ENCODE measurements around the gene CASP2. TPM values are rescaled to one million over a fixed set of nuclear protein-coding genes. Genes with fewer than 3 reads are reported as not detected.
"Not testable (repeated sequence)": the region's sequence is repeated elsewhere in the genome, so short reads cannot be mapped to it uniquely, and the experiment has no call there.

Gene CASP2
- polyA plus RNA-seq, 1 of the 3 experiments (the other 2 are of a cell fraction), result 19.7 TPM

- H3K36me3 ChIP-seq (replicated peaks in 1 of 2; ENCODE audit: control insufficient read depth in 1 of 2, insufficient read depth in 2 of 2, low read length in 1 of 2), result peaks cover 30 to 31% of the 10 kb centered on the region in 2 experiments
- no peaks in the 10 kb centered on the region for H4K20me1 ChIP-seq (ENCODE audit: insufficient read depth)
- peak within 1 kb of the TSS; percentile 72 for H3K9ac ChIP-seq
- peak within 1 kb of the TSS; percentile 76 to 96 for H3K4me3 ChIP-seq (ENCODE audit: low read depth in 2 of 2, low read length in 1 of 2)
- H3K4me2 ChIP-seq, result peak within 1 kb of the TSS; percentile 91
- H3K79me2 ChIP-seq (ENCODE audit: insufficient read depth), result peaks cover 23% of the 10 kb centered on the region
- H3K27ac ChIP-seq (ENCODE audit: low read depth in 2 of 2, low read length in 1 of 2), result peak within 1 kb of the TSS; percentile 54 to 79; a peak in 3 of 4 replicates
- ChIA-PET POLR2A (interaction anchor here (0.5 to 1.6 kb wide), 11 partner anchors 8 to 256 kb away, joined by 3 to 13 read pairs (median 4); partner anchors contain the start of gene CASP2), CTCF (interaction anchor here (0.9 to 3.9 kb wide), 15 partner anchors 13 to 153 kb away, joined by 3 to 17 read pairs (median 5); partner anchors contain the start of gene CASP2)
- peak within 1 kb of the TSS; percentile 95 for H2AFZ ChIP-seq (ENCODE audit: low read depth)
- peak; percentile 94 for DNase-seq
- H3K9me2 ChIP-seq, result no peaks in the 10 kb centered on the region
- no peaks in the 10 kb centered on the region for H3K9me3 ChIP-seq
- H3K4me1 ChIP-seq (ENCODE audit: control insufficient read depth in 1 of 2, insufficient read depth in 2 of 2, low read depth in 1 of 2, low read length in 1 of 2), result peaks cover 7 to 12% of the 10 kb centered on the region in 2 experiments; a peak in 2 of 4 replicates
- TF ChIP-seq SIN3A (IDR thresholded peaks at IDR 0.05; ENCODE audit: borderline replicate concordance, low read depth, low read length) (peak; percentile 83; the same call in 1 of the 2 replicates), GABPA (IDR thresholded peaks at IDR 0.05; ENCODE audit: low read depth) (peak; percentile 71), TCF12 (IDR thresholded peaks at IDR 0.05) (no peak; the same call in 1 of the 2 replicates), POLR2AphosphoS5 (IDR thresholded peaks at IDR 0.05; ENCODE audit: low read depth, low read length) (peak; percentile 99), FOXJ3 (CRISPR knock-in tag; IDR thresholded peaks at IDR 0.05) (peak; percentile 64), MXI1 (IDR thresholded peaks at IDR 0.05; ENCODE audit: low read depth, low read length) (peak; percentile 92), REST (IDR thresholded peaks at IDR 0.05; ENCODE audit: low read depth, low read length) (0 out of 2 replicates have a peak, but pooled peaks have one; percentile 11), RAD21 (IDR thresholded peaks at IDR 0.05; ENCODE audit: low read length) (no peak), YY1 (IDR thresholded peaks at IDR 0.05; ENCODE audit: low read depth) (no peak; the same call in 1 of the 2 replicates), NRF1 (IDR thresholded peaks at IDR 0.05; ENCODE audit: low read depth, low read length) (peak; percentile 80), ELF1 (IDR thresholded peaks at IDR 0.05) (peak; percentile 91), CHD2 (IDR thresholded peaks at IDR 0.05; ENCODE audit: low read length, partially characterized antibody) (peak; percentile 38), TAF1 (IDR thresholded peaks at IDR 0.05; ENCODE audit: borderline replicate concordance, low read depth, low read length) (peak; percentile 90)
- TF ChIP-seq, protein P1, sequence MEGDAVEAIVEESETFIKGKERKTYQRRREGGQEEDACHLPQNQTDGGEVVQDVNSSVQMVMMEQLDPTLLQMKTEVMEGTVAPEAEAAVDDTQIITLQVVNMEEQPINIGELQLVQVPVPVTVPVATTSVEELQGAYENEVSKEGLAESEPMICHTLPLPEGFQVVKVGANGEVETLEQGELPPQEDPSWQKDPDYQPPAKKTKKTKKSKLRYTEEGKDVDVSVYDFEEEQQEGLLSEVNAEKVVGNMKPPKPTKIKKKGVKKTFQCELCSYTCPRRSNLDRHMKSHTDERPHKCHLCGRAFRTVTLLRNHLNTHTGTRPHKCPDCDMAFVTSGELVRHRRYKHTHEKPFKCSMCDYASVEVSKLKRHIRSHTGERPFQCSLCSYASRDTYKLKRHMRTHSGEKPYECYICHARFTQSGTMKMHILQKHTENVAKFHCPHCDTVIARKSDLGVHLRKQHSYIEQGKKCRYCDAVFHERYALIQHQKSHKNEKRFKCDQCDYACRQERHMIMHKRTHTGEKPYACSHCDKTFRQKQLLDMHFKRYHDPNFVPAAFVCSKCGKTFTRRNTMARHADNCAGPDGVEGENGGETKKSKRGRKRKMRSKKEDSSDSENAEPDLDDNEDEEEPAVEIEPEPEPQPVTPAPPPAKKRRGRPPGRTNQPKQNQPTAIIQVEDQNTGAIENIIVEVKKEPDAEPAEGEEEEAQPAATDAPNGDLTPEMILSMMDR (IDR thresholded peaks at IDR 0.05), result 0 out of 2 replicates have a peak, but pooled peaks have one; percentile 8
- TF ChIP-seq, protein P2, sequence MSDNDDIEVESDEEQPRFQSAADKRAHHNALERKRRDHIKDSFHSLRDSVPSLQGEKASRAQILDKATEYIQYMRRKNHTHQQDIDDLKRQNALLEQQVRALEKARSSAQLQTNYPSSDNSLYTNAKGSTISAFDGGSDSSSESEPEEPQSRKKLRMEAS (IDR thresholded peaks at IDR 0.05; ENCODE audit: low read depth), result peak; percentile 88
- TF ChIP-seq, protein P3, sequence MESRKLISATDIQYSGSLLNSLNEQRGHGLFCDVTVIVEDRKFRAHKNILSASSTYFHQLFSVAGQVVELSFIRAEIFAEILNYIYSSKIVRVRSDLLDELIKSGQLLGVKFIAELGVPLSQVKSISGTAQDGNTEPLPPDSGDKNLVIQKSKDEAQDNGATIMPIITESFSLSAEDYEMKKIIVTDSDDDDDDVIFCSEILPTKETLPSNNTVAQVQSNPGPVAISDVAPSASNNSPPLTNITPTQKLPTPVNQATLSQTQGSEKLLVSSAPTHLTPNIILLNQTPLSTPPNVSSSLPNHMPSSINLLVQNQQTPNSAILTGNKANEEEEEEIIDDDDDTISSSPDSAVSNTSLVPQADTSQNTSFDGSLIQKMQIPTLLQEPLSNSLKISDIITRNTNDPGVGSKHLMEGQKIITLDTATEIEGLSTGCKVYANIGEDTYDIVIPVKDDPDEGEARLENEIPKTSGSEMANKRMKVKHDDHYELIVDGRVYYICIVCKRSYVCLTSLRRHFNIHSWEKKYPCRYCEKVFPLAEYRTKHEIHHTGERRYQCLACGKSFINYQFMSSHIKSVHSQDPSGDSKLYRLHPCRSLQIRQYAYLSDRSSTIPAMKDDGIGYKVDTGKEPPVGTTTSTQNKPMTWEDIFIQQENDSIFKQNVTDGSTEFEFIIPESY (IDR thresholded peaks at IDR 0.05; ENCODE audit: borderline replicate concordance, low read depth), result no peak
- WGBS (ENCODE audit: low lambda C conversion rate), result 1% methylated on average over 43 of the region's 48 CpGs
- H3F3A ChIP-seq (replicated peaks; ENCODE audit: insufficient read depth), result no peaks in the 10 kb centered on the region
- no peaks in the 10 kb centered on the region for H3K27me3 ChIP-seq (ENCODE audit: insufficient read depth)
These were observed 24.6 kb upstream of the CASP2 start, which contains the start of gene GSTK1 for GRCh38 chr7:143263266-143264195. Gene GSTK1, plus strand, starts transcription at chr7:143263441. Its CDS starts 73 bp downstream, at chr7:143263514.

GRCh38 chr7:143264196-143264568 is 24.0 kb upstream of the CASP2 start:
- CTCF ChIA-PET, result interaction anchor here (1.1 to 3.9 kb wide), 12 partner anchors 15 to 153 kb away, joined by 3 to 17 read pairs (median 6); partner anchors contain the start of gene CASP2

More at GRCh38 chr7:143264196-143264568, 24.0 kb upstream of the CASP2 start:
- not testable (repeated sequence) for H3K9me3 ChIP-seq; H3K27me3 ChIP-seq (ENCODE audit: insufficient read depth); H3F3A ChIP-seq (replicated peaks; ENCODE audit: insufficient read depth); H3K27ac ChIP-seq (ENCODE audit: low read depth in 2 of 2, low read length in 1 of 2); H3K9me2 ChIP-seq; H4K20me1 ChIP-seq (ENCODE audit: insufficient read depth); DNase-seq
- Histone ChIP-seq H3K9ac (peak overlapping the region; percentile 72), H2AFZ (ENCODE audit: low read depth) (peak overlapping the region; percentile 95; the same call in 1 of the 2 replicates), H3K4me3 (ENCODE audit: low read depth in 2 of 2, low read length in 1 of 2) (peak overlapping the region; percentile 76 to 96), H3K79me2 (ENCODE audit: insufficient read depth) (peaks cover 23% of the 10 kb centered on the region), H3K4me1 (ENCODE audit: control insufficient read depth in 1 of 2, insufficient read depth in 2 of 2, low read depth in 1 of 2, low read length in 1 of 2) (peaks cover 7 to 12% of the 10 kb centered on the region in 2 experiments; a peak in 2 of 4 replicates), H3K4me2 (peak overlapping the region; percentile 91), H3K36me3 (replicated peaks in 1 of 2; ENCODE audit: control insufficient read depth in 1 of 2, insufficient read depth in 2 of 2, low read length in 1 of 2) (peaks cover 37% of the 10 kb centered on the region in 2 experiments)
- POLR2A ChIA-PET, result interaction anchor here (0.5 to 1.6 kb wide), 2 partner anchors 7 to 24 kb away, joined by 4 to 13 read pairs; partner anchors contain the start of gene CASP2
- 81% methylated on average over 15 of the region's 15 CpGs for WGBS (ENCODE audit: low lambda C conversion rate)

Data from SK-N-SH (cell line).